ENCODE data around the gene IFNLR1. TPM values are rescaled to one million over a fixed set of nuclear protein-coding genes. Genes with fewer than 3 reads are reported as not detected.

The IFNLR1 gene
- total and polyA plus RNA-seq, 2 of the 8 experiments (the other 6 are each of a cell fraction or from before 2014, with no cell fraction given): 6.8 to 10.1 TPM

DNA sequence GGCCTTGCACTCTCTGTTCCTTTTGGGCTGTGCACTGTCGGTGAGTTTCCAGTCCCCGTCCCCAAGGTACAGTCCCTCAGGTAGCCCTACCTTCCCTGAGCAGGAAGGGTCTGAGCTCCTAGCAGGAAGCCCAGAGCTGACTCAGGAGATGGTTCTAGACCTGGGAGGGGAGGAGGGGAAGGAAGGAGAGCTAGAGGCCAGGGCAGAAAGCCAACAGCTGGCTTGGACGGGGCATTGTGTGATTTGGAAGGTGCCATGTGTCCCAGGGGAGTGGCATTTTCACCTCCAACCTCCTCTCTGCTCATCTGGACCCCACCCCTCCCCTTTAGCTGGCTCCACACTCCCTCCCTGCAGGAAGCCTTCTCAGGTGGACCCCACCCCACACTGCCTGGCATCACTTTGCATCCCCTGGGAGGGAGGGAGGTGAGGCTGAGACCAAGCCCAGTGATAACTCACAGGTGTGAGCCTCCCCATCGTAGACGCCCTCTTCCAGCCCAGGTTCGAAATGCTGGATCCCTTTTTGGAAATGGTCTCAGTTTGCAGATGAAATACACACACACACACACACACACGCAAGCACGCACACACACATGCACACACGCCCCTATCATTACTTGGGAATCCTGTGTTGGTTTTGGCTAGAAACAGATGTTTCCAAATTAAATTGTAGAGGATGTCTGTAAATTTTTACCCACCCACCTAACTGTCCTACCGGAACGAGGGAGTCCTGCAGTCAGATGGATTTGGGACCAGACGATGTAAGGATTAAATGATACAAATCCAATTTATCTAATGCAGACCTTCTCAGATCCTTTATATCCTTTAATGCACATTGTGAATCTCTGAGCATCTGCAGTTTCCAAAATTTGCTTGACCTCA, 19.7 kb upstream of the IFNLR1 start:
- Histone ChIP-seq H3K14ac (ENCODE audit: insufficient read length) (no peak overlapping the region), H3K27ac (ENCODE audit: low read depth, low read length) (no peak overlapping the region), H3K4me1 (replicated peaks in 1 of 4; ENCODE audit: control insufficient read depth in 3 of 4, insufficient read depth in 4 of 4, low read length in 3 of 4) (peaks cover 0 to 4% (median 2%) of the 10 kb centered on the region in 4 experiments; a peak in 3 of 7 replicates), H4K8ac (ENCODE audit: extremely low read depth, insufficient read depth, low read length) (peak overlapping the region; percentile 83), H4K5ac (ENCODE audit: insufficient read length, low read depth, low read length) (no peak overlapping the region), H4K20me1 (replicated peaks in 1 of 2; ENCODE audit: control insufficient read depth in 1 of 2, insufficient read depth in 2 of 2, low read length in 2 of 2) (no peaks in the 10 kb centered on the region), H3K4me2 (ENCODE audit: insufficient read depth in 1 of 2, low read depth in 2 of 2, low read length in 2 of 2) (no peak overlapping the region), H3K79me2 (ENCODE audit: control insufficient read depth in 1 of 2, insufficient read depth in 2 of 2, low read length in 2 of 2) (no peaks in the 10 kb centered on the region), H2BK5ac (ENCODE audit: low read depth, low read length) (no peak overlapping the region), H2BK12ac (ENCODE audit: low read depth, low read length) (peak overlapping the region; percentile 4; the same call in 1 of the 2 replicates), H2BK20ac (ENCODE audit: low read length) (0 out of 2 replicates have a peak overlapping the region, but pooled peaks have one; percentile 9), H3K4me3 (ENCODE audit: extremely low read depth in 1 of 4, insufficient read depth in 2 of 4, low read depth in 3 of 4, low read length in 4 of 4) (no peak overlapping the region), H4K91ac (replicated peaks; ENCODE audit: insufficient read length, low read length) (peak overlapping the region; percentile 20), H2AFZ (ENCODE audit: low read length) (peak overlapping the region; percentile 16; the same call in 1 of the 2 replicates), H3K18ac (ENCODE audit: extremely low read depth, low read length) (no peak overlapping the region), H2BK15ac (ENCODE audit: low read length) (peak overlapping the region; percentile 47; the same call in 1 of the 2 replicates), H3K9ac (replicated peaks in 1 of 4; ENCODE audit: extremely low read depth in 1 of 4, low read depth in 3 of 4, low read length in 3 of 4) (no peak overlapping the region), H3K9me3 (ENCODE audit: insufficient read depth in 2 of 2, low read depth in 1 of 2, low read length in 1 of 2) (no peaks in the 10 kb centered on the region), H3K79me1 (ENCODE audit: low read depth, low read length) (no peaks in the 10 kb centered on the region), H3K23ac (ENCODE audit: insufficient read length) (no peak overlapping the region), H3K4ac (replicated peaks; ENCODE audit: insufficient read length, low read depth, low read length) (no peak overlapping the region), H3K36me3 (ENCODE audit: control insufficient read depth in 2 of 4, insufficient read depth in 4 of 4, low read length in 3 of 4) (no peaks in the 10 kb centered on the region), H2AK5ac (ENCODE audit: low read depth, low read length) (no peak overlapping the region), H3K23me2 (ENCODE audit: low read depth, low read length) (no peaks in the 10 kb centered on the region), H3K56ac (replicated peaks; ENCODE audit: insufficient read length, low read depth, low read length) (no peak overlapping the region), H2BK120ac (replicated peaks; ENCODE audit: low read depth, low read length) (no peak overlapping the region), H3K27me3 (replicated peaks in 1 of 4; ENCODE audit: control insufficient read depth in 3 of 4, extremely low read depth in 1 of 4, insufficient read depth in 3 of 4, low read length in 3 of 4) (no peaks in the 10 kb centered on the region)
- FAIRE-seq (no peak), DNase-seq (ENCODE audit: low read depth in 1 of 2, low spot score in 2 of 2) (no peak)
- WGBS, 2 experiments (ENCODE audit: extremely low coverage in 1 of 2, insufficient coverage in 1 of 2, insufficient read length in 1 of 2, insufficient replicate concordance in 2 of 2, low coverage in 1 of 2, low lambda C conversion rate in 2 of 2, missing lambda C conversion rate in 1 of 2): 79% methylated on average over 12 of the region's 12 CpGs; no CpG with 5 or more reads in 1 of the 2 experiments
- POLR2A ChIA-PET (ENCODE audit: partially characterized antibody): interaction anchor here (1.2 kb wide), 1 partner anchor 131 kb away, joined by 3 read pairs; no protein-coding TSS in a partner anchor
- CTCF ChIA-PET (ENCODE audit: partially characterized antibody): interaction anchor here (0.7 to 5.0 kb wide), 7 partner anchors 48 to 320 kb away, joined by 3 to 81 read pairs (median 4); partner anchors contain the start of gene NIPAL3
- TF ChIP-seq POU5F1 (IDR thresholded peaks at IDR 0.05; ENCODE audit: low read depth, low read length) (no peak), MAX (IDR thresholded peaks at IDR 0.05) (no peak), NRF1 (IDR thresholded peaks at IDR 0.05; ENCODE audit: low read depth, low read length) (no peak), ZNF274 (IDR thresholded peaks at IDR 0.05; ENCODE audit: borderline replicate concordance, extremely low read depth, low read length) (no peak), CHD1 (IDR thresholded peaks at IDR 0.05; ENCODE audit: low read depth, low read length) (no peak), GTF2F1 (IDR thresholded peaks at IDR 0.05; ENCODE audit: borderline replicate concordance, low read depth, low read length) (no peak), RBBP5 (IDR thresholded peaks at IDR 0.05; ENCODE audit: borderline replicate concordance, low read depth, low read length) (no peak), TEAD4 (IDR thresholded peaks at IDR 0.05; ENCODE audit: low read depth, low read length) (no peak), HDAC2 (IDR thresholded peaks at IDR 0.05; ENCODE audit: borderline replicate concordance in 1 of 2, low read depth in 2 of 2, low read length in 2 of 2) (no peak), FOSL1 (IDR thresholded peaks at IDR 0.05; ENCODE audit: insufficient read depth, low read depth, low read length) (no peak), PHF8 (conservative IDR thresholded peaks at IDR 0.05; ENCODE audit: low read depth, low read length) (no peak)

Measured in H1 (cell line).